ENCODE results near the gene ARSB.

- TF ChIP-seq EZH2phosphoT487 (IDR thresholded peaks at IDR 0.05; ENCODE audit: insufficient read depth, low read depth) (no peak), EZH2 (IDR thresholded peaks at IDR 0.05; ENCODE audit: insufficient read depth, poor library complexity, severe bottlenecking) (no peak)
Measured at GRCh38 chr5:78829811-78830527, 155.1 kb downstream of the ARSB start.
